H7 (cell line): ENCODE measurements around the gene TBC1D3B. TPM values are rescaled to one million over a fixed set of nuclear protein-coding genes. Genes with fewer than 3 reads are reported as not detected.
"Not testable (repeated sequence)": the region's sequence is repeated elsewhere in the genome, so short reads cannot be mapped to it uniquely, and the experiment has no call there.

Source experiments
- DNase-seq: peaks from one replicate; pipeline ENCODE4 v3.0.0; 2012
- H3K27me3 ChIP-seq: 2 replicates; pipeline ENCODE4 v1.6.0; 2011; ENCODE audit warnings: mild to moderate bottlenecking, low read length; ENCODE audit not compliant: control insufficient read depth, insufficient read depth
- H3K36me3 ChIP-seq: replicated peaks from 2 replicates; pipeline ENCODE4 v1.5.1; 2011; ENCODE audit warnings: low read length; ENCODE audit not compliant: control insufficient read depth, insufficient read depth
- H3K4me3 ChIP-seq: 2 replicates; pipeline ENCODE4 v1.5.1; 2011; ENCODE audit warnings: low read depth, mild to moderate bottlenecking, control low read depth, low read length, moderate library complexity; ENCODE audit not compliant: insufficient read depth
- total RNA-seq: library from RNA; depleted of rRNA; stranded (reverse); fragments of >200 nt; shearing (Covaris generic); gene quantifications from 2 replicates; pipeline ENCODE4 v1.2.3, GENCODE V29; 2014; rRNA removed

TBC1D3B gene
- total RNA-seq, result 1.1 TPM in 1 of 2 replicates, not detected in the other

- not testable (repeated sequence) for H3K27me3 ChIP-seq, H3K4me3 ChIP-seq, DNase-seq, H3K36me3 ChIP-seq
Observed at GRCh38 chr17:36176536-36176935, at the start of gene TBC1D3B. Gene TBC1D3B, minus strand, starts transcription at chr17:36176636. Its CDS starts 1,586 bp downstream, at chr17:36175050.

GRCh38 chr17:36222967-36223366 is 46.5 kb upstream of the TBC1D3B start:
- not testable (repeated sequence) for DNase-seq, H3K27me3 ChIP-seq, H3K36me3 ChIP-seq, H3K4me3 ChIP-seq

GRCh38 chr17:36221581-36222100 is 45.2 kb upstream of the TBC1D3B start:
- not testable (repeated sequence) for H3K4me3 ChIP-seq

DNA sequence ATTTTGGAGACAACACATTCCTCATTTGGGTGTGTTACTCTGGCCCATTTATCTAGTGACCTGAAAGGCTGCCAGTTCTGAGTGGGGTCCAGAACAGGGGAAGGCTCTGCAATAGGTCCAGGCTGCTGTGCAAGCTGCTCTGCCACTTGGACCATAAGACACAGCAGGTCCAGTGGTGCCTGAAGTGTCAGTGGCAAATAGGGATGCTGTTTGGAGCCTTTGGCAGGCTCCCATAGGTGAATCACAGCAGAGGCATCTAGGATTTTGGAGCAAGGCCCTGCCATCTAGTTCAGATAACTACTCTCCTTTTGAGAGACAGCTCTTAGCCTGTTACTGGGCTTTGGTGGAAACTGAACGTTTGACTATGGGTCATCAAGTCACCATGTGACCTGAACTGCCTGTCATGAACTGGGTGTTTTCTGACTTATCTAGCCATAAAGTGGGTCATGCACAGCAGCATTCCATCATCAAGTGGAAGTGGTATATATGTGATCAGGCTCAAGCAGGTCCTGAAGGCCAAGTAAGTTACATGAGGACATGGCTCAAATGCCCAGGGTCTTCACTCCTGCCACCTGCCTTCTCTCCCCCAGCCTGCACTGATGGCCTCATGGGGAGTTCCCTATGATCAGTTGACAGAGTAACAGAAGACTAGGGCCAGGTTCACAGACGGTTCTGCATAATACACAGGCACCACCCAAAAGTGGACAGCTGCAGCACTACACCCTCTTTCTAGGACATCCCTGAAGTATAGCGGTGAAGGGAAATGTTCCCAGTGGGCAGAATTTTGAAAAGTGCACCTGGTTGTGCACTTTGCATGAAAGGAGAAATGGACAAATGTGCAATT is 44.5 kb upstream of the TBC1D3B start:
- not testable (repeated sequence) for DNase-seq, H3K27me3 ChIP-seq, H3K4me3 ChIP-seq, H3K36me3 ChIP-seq

More at GRCh38 chr17:36221581-36222100, 45.2 kb upstream of the TBC1D3B start:
- DNase-seq, H3K36me3 ChIP-seq, H3K27me3 ChIP-seq: not testable (repeated sequence)

DNA sequence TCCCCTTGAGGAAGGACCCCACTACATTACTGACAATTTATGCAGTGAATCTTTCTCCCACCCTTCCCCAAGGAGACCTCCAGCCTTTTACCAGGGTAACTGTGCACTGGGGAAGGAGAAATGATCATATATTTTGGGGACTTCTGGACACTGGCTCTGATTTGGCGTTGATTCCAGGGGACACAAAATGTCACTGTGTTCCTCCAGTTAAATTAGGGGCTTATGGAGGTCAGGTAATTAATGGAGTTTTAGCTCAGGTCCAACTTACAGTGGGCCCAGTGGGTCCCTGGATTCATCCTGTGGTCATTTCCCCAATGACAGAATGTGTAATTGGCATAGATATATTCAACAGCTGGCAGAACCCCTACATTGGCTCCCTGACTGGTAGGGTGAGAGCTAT is 43.1 kb upstream of the TBC1D3B start:
- H3K4me3 ChIP-seq, H3K36me3 ChIP-seq, DNase-seq: not testable (repeated sequence)

DNA sequence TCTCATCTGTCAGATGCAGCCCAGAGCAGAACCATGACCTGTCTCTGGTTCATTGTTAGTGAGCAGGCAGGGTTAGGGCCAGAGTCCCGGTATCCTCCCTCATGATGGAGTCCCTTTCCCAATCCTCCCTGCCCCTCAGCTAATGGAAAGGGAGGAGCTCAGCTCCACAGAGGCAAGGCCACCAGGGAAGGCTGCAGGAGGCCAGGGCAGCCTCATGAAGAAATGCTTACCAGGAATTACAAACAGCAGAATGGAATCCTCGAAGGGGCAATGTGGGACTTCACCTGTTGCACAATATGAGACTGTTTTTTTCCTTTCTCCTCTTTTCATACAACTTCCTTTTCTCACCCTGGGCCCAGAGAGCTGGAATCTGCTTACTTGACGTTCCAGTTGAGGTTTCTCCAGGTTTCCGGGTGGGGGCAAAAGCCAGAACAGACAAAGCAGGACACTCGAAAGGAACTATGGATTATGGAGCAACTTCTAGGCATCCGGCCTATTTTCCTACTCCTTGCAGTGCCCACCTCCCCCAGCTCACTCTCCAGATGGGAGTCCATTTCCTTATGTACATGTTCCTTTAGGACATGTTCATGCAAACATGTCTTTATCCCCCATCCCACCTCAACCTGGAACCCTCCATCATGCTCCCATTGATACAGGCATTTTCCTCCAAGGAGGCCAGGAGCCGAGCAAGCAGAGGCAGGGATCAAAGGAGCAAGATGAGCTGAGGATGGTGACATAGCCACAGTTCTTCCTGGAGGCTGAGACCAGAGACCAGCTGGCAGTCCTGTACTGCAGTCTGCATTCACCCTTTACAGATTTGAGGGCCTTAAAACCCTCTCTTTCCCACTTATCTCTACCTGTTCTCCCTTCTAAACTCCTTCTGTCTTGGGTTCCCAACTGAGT is 39.2 kb upstream of the TBC1D3B start:
- H3K4me3 ChIP-seq, H3K27me3 ChIP-seq, H3K36me3 ChIP-seq, DNase-seq: not testable (repeated sequence)

More for the DNA sequence above, 43.1 kb upstream of the TBC1D3B start:
- H3K27me3 ChIP-seq, result not testable (repeated sequence)

GRCh38 chr17:36214918-36215317 is 38.5 kb upstream of the TBC1D3B start:
- no peaks in the 10 kb centered on the region for H3K36me3 ChIP-seq
- H3K27me3 ChIP-seq, result no peaks in the 10 kb centered on the region
- no peak overlapping the region for H3K4me3 ChIP-seq
- no peak for DNase-seq

GRCh38 chr17:36213695-36214094 is 37.3 kb upstream of the TBC1D3B start:
- Histone ChIP-seq H3K27me3 (no peaks in the 10 kb centered on the region), H3K36me3 (no peaks in the 10 kb centered on the region), H3K4me3 (no peak overlapping the region)
- no peak for DNase-seq

GRCh38 chr17:36212966-36213365 is 36.5 kb upstream of the TBC1D3B start:
- no peaks in the 10 kb centered on the region for H3K27me3 ChIP-seq
- no peak for DNase-seq
- H3K4me3 ChIP-seq, result no peak overlapping the region
- no peaks in the 10 kb centered on the region for H3K36me3 ChIP-seq

- Histone ChIP-seq H3K4me3 (no peak overlapping the region), H3K27me3 (no peaks in the 10 kb centered on the region), H3K36me3 (no peaks in the 10 kb centered on the region)
- DNase-seq, result no peak
Observed at GRCh38 chr17:36212272-36212605, 35.8 kb upstream of the TBC1D3B start.

- not testable (repeated sequence) for DNase-seq, H3K27me3 ChIP-seq, H3K36me3 ChIP-seq, H3K4me3 ChIP-seq
Observed at GRCh38 chr17:36211484-36212271, 35.2 kb upstream of the TBC1D3B start.

GRCh38 chr17:36210439-36211211 is 34.2 kb upstream of the TBC1D3B start, which contains the start of gene CCL4L2:
Gene CCL4L2, plus strand, starts transcription at chr17:36211063.
- not testable (repeated sequence) for DNase-seq, H3K36me3 ChIP-seq, H3K4me3 ChIP-seq, H3K27me3 ChIP-seq

- no peak overlapping the region for H3K4me3 ChIP-seq
- H3K36me3 ChIP-seq, result no peaks in the 10 kb centered on the region
- DNase-seq, result no peak
- H3K27me3 ChIP-seq, result no peaks in the 10 kb centered on the region
Observed at GRCh38 chr17:36209575-36209974, 33.1 kb upstream of the TBC1D3B start.
